Bronchial epithelial cell (primary cell): ENCODE results near the gene POLA2. TPM values are rescaled to one million over a fixed set of nuclear protein-coding genes. Genes with fewer than 3 reads are reported as not detected.
"Not testable (repeated sequence)": the region's sequence is repeated elsewhere in the genome, so short reads cannot be mapped to it uniquely, and the experiment has no call there.

Experiments
- DNase-seq: peaks from one replicate; pipeline ENCODE4 v3.0.0-alpha.2; 2010; ENCODE audit warnings: low read depth
- FAIRE-seq: peaks from 2 replicates; lab custom pipeline; 2011; peaks lifted over from hg19 to GRCh38; lab: Jason Lieb, UNC
- H3K27me3 ChIP-seq: 2 replicates; pipeline ENCODE4 v1.5.1; 2011; ENCODE audit warnings: low read length; ENCODE audit not compliant: control insufficient read depth, insufficient read depth
- H3K36me3 ChIP-seq: 2 replicates; pipeline ENCODE4 v1.5.1; 2011; ENCODE audit warnings: low read length; ENCODE audit not compliant: control insufficient read depth, insufficient read depth
- H3K4me3 ChIP-seq: 2 replicates; pipeline ENCODE4 v1.5.1; 2011; ENCODE audit warnings: mild to moderate bottlenecking, low read depth, low read length, control low read depth
- CTCF ChIP-seq: IDR thresholded peaks from 2 replicates; pipeline ENCODE4 v1.5.1; 2011; ENCODE audit warnings: mild to moderate bottlenecking, moderate library complexity, low read length, control low read depth, inconsistent platforms; ENCODE audit not compliant: insufficient read depth, severe bottlenecking
- total RNA-seq: library from RNA; depleted of rRNA; stranded (reverse); fragments of >200 nt; gene quantifications from 2 replicates; pipeline ENCODE4 v1.2.1, GENCODE V29; 2014

Gene POLA2
- total RNA-seq, 1 donor from 2014 or later: 1.6 TPM

- Histone ChIP-seq H3K27me3 (no peaks in the 10 kb centered on the region), H3K36me3 (no peaks in the 10 kb centered on the region), H3K4me3 (peak overlapping the region; percentile 66)
- DNase-seq (no peak), FAIRE-seq (no peak)
- no peak for TF ChIP-seq CTCF
These were observed 789 bp upstream of the POLA2 start for GRCh38 chr11:65260756-65261590.

- TF ChIP-seq CTCF: no peak
- no peak for DNase-seq
- H3K4me3 ChIP-seq: peak overlapping the region; percentile 66
- H3K27me3 ChIP-seq: no peaks in the 10 kb centered on the region
- H3K36me3 ChIP-seq: no peaks in the 10 kb centered on the region
- FAIRE-seq: no peak
These were observed 569 bp downstream of the POLA2 start for GRCh38 chr11:65262381-65262680.

- no peaks in the 10 kb centered on the region for H3K36me3 ChIP-seq
- no peaks in the 10 kb centered on the region for H3K27me3 ChIP-seq
- no peak for FAIRE-seq
- H3K4me3 ChIP-seq: peak overlapping the region; percentile 66
- no peak for TF ChIP-seq CTCF
- no peak for DNase-seq
These were observed 1.0 kb downstream of the POLA2 start for GRCh38 chr11:65262776-65263175.

GRCh38 chr11:65264747-65265146 is 3.0 kb downstream of the POLA2 start:
- DNase-seq, H3K4me3 ChIP-seq, H3K36me3 ChIP-seq, H3K27me3 ChIP-seq, FAIRE-seq: not testable (repeated sequence)

GRCh38 chr11:65266210-65266609 is 4.4 kb downstream of the POLA2 start:
- FAIRE-seq: no peak

More at GRCh38 chr11:65266210-65266609, 4.4 kb downstream of the POLA2 start:
- TF ChIP-seq CTCF: peak; percentile 48
- H3K36me3 ChIP-seq: peaks cover 1% of the 10 kb centered on the region
- peak; percentile 20 for DNase-seq
- H3K27me3 ChIP-seq: no peaks in the 10 kb centered on the region
- no peak overlapping the region for H3K4me3 ChIP-seq
